Daoy (cell line): ENCODE data around the gene SLC10A3. TPM values are rescaled to one million over a fixed set of nuclear protein-coding genes. Genes with fewer than 3 reads are reported as not detected.

ENCODE experiments used
- DNase-seq: peaks from one replicate; pipeline ENCODE4 v3.0.0-alpha.2; 2015; ENCODE audit warnings: low read depth
- total RNA-seq: library from RNA; depleted of rRNA; stranded (reverse); fragments of >200 nt; shearing (Covaris generic); gene quantifications from 2 replicates; pipeline ENCODE4 v1.2.3, GENCODE V29; 2014

SLC10A3 gene
- total RNA-seq, 1 experiment from 2014 or later, result 22.6 TPM

GRCh38 chrX:154465601-154466000 lies 24.8 kb downstream of the SLC10A3 start:
- no peak for DNase-seq

- no peak for DNase-seq
These were observed 25.5 kb downstream of the SLC10A3 start for GRCh38 chrX:154464806-154465365.

GRCh38 chrX:154463611-154464220 lies 26.7 kb downstream of the SLC10A3 start:
- no peak for DNase-seq

- DNase-seq, result no peak
These were observed 28.0 kb downstream of the SLC10A3 start for GRCh38 chrX:154462396-154462795.

- no peak for DNase-seq
These were observed 30.1 kb downstream of the SLC10A3 start for GRCh38 chrX:154460326-154460725.

- no peak for DNase-seq
These were observed 30.6 kb downstream of the SLC10A3 start for GRCh38 chrX:154459832-154460231.

- DNase-seq, result peak; percentile 26
These were observed 31.3 kb downstream of the SLC10A3 start for GRCh38 chrX:154458954-154459778.

- DNase-seq, result peak; percentile 39
These were observed 32.1 kb downstream of the SLC10A3 start, which contains the start of gene PLXNA3 for GRCh38 chrX:154458116-154458953. Gene PLXNA3, plus strand, starts transcription at chrX:154458281. Its CDS starts 1,903 bp downstream, at chrX:154460184.

GRCh38 chrX:154457491-154458115 lies 32.8 kb downstream of the SLC10A3 start:
- DNase-seq, result peak; percentile 20

GRCh38 chrX:154452823-154453222 lies 37.6 kb downstream of the SLC10A3 start:
- no peak for DNase-seq

- no peak for DNase-seq
These were observed 40.1 kb downstream of the SLC10A3 start for GRCh38 chrX:154450312-154450711.

GRCh38 chrX:154449618-154450017 lies 40.8 kb downstream of the SLC10A3 start:
- DNase-seq, result no peak

GRCh38 chrX:154448484-154448883 lies 41.9 kb downstream of the SLC10A3 start:
- no peak for DNase-seq

- DNase-seq, result no peak
These were observed 44.0 kb downstream of the SLC10A3 start for GRCh38 chrX:154446430-154446829.

GRCh38 chrX:154445776-154446175 lies 44.7 kb downstream of the SLC10A3 start:
- no peak for DNase-seq

GRCh38 chrX:154444755-154445246 lies 45.6 kb downstream of the SLC10A3 start:
- no peak for DNase-seq

- DNase-seq, result peak; percentile 70
These were observed 46.3 kb downstream of the SLC10A3 start, which contains the start of gene FAM50A for GRCh38 chrX:154443992-154444754. Gene FAM50A, plus strand, starts transcription at chrX:154444141. Its CDS starts 95 bp downstream, at chrX:154444236.

- DNase-seq, result no peak
These were observed 46.9 kb downstream of the SLC10A3 start for GRCh38 chrX:154443479-154443910.

- no peak for DNase-seq
These were observed 48.3 kb downstream of the SLC10A3 start for GRCh38 chrX:154441984-154442707.

- DNase-seq, result no peak
These were observed 48.9 kb downstream of the SLC10A3 start for GRCh38 chrX:154441564-154441963.
